IPS-NIHi7 (cell line): ENCODE results near the gene CD40.
A peak's percentile ranks its signal among the peaks of the same experiment; 100 is the strongest.

Source experiments
- DNase-seq: peaks from one replicate; pipeline ENCODE4 v3.0.0; 2012; ENCODE audit warnings: mixed read lengths; ENCODE audit errors: extremely low spot score

CD40 gene

GRCh38 chr20:46148313-46149208 is 30.4 kb downstream of the CD40 start:
- DNase-seq: no peak

- DNase-seq: no peak
Observed at GRCh38 chr20:46150943-46151342, 32.8 kb downstream of the CD40 start.

GRCh38 chr20:46151936-46152335 is 33.8 kb downstream of the CD40 start:
- DNase-seq: peak; percentile 84

GRCh38 chr20:46152824-46153586 is 34.9 kb downstream of the CD40 start:
- DNase-seq: no peak

- DNase-seq: no peak
Observed at GRCh38 chr20:46154305-46154704, 36.2 kb downstream of the CD40 start.

- DNase-seq: no peak
Observed at GRCh38 chr20:46154796-46155195, 36.7 kb downstream of the CD40 start.

- no peak for DNase-seq
Observed at GRCh38 chr20:46156065-46156464, 38.0 kb downstream of the CD40 start.

- DNase-seq: no peak
Observed at GRCh38 chr20:46157076-46157592, 39.0 kb downstream of the CD40 start.

- DNase-seq: no peak
Observed at GRCh38 chr20:46157625-46158024, 39.5 kb downstream of the CD40 start.

- no peak for DNase-seq
Observed at GRCh38 chr20:46158476-46158987, 40.4 kb downstream of the CD40 start.

- DNase-seq: no peak
Observed at GRCh38 chr20:46159101-46159897, 41.2 kb downstream of the CD40 start.

GRCh38 chr20:46160661-46161060 is 42.5 kb downstream of the CD40 start:
- DNase-seq: no peak

- no peak for DNase-seq
Observed at GRCh38 chr20:46161921-46162320, 43.8 kb downstream of the CD40 start.

- no peak for DNase-seq
Observed at GRCh38 chr20:46164254-46164653, 46.1 kb downstream of the CD40 start.

GRCh38 chr20:46167080-46167479 is 49.0 kb downstream of the CD40 start:
- no peak for DNase-seq

GRCh38 chr20:46168438-46168837 is 50.3 kb downstream of the CD40 start:
- DNase-seq: no peak

- no peak for DNase-seq
Observed at GRCh38 chr20:46169245-46170171, 51.4 kb downstream of the CD40 start.

GRCh38 chr20:46171476-46171875 is 53.4 kb downstream of the CD40 start:
- no peak for DNase-seq

- no peak for DNase-seq
Observed at GRCh38 chr20:46171909-46172308, 53.8 kb downstream of the CD40 start.

- DNase-seq: no peak
Observed at GRCh38 chr20:46172455-46172854, 54.3 kb downstream of the CD40 start.
